Stomach (tissue), 4 donors: ENCODE results near the gene ANK2.

Experiments used
- CTCF ChIP-seq, 7 experiments: fragments of 450-650 bp in 4 of 7; fragments of 200-600 bp in 3 of 7; sonication (generic) in 3 of 7; IDR thresholded peaks; one replicate each; pipeline ENCODE4 v1.5.1; 2016 to 2019; ENCODE audit warnings: antibody characterized with exemption in 7 of 7, control low read depth in 2 of 7, mild to moderate bottlenecking in 1 of 7
- EP300 ChIP-seq: sonication (generic); formaldehyde crosslinking; IDR thresholded peaks from one replicate; pipeline ENCODE4 v1.6.1; 2017; ENCODE audit warnings: antibody characterized with exemption
- POLR2A ChIP-seq, 4 donors: fragments of 450-650 bp; IDR thresholded peaks; one replicate each; pipeline ENCODE4 v1.6.1; 2016; ENCODE audit warnings: antibody characterized with exemption in 4 of 4, control low read depth in 2 of 4, mild to moderate bottlenecking in 1 of 4, moderate library complexity in 1 of 4
- POLR2AphosphoS5 ChIP-seq, 3 donors: sonication (generic); formaldehyde crosslinking; IDR thresholded peaks; one replicate each; pipeline ENCODE4 v1.6.1; 2016; ENCODE audit warnings: antibody characterized with exemption in 3 of 3

GRCh38 chr4:113317523-113317922, 268.1 kb downstream of the ANK2 start:
- TF ChIP-seq POLR2A (IDR thresholded peaks at IDR 0.05) (no peak), CTCF (IDR thresholded peaks at IDR 0.05) (no peak), POLR2AphosphoS5 (IDR thresholded peaks at IDR 0.05) (no peak), EP300 (no peak)
